Mesendoderm (in vitro differentiated cells): Measurements from ENCODE around the gene KLK4.
A peak's percentile ranks its signal among the peaks of the same experiment; 100 is the strongest.

Experiments
- DNase-seq: peaks from one replicate; pipeline ENCODE4 v3.0.0; 2013
- H2AK5ac ChIP-seq: 2 replicates; pipeline ENCODE4 v1.6.1; 2013; ENCODE audit warnings: low read length, inconsistent platforms
- H2BK120ac ChIP-seq: 2 replicates; pipeline ENCODE4 v1.6.1; 2013; ENCODE audit warnings: low read depth, mild to moderate bottlenecking, low read length, moderate library complexity, mixed read lengths
- H2BK15ac ChIP-seq: replicated peaks from 2 replicates; pipeline ENCODE4 v1.6.1; 2013; ENCODE audit warnings: low read depth, mild to moderate bottlenecking, moderate library complexity
- H2BK5ac ChIP-seq: 2 replicates; pipeline ENCODE4 v1.6.1; 2013; ENCODE audit warnings: low read length, inconsistent platforms
- H3K18ac ChIP-seq: 2 replicates; pipeline ENCODE4 v1.6.1; 2013; ENCODE audit warnings: mild to moderate bottlenecking, low read length, mixed read lengths
- H3K23ac ChIP-seq: one replicate; pipeline ENCODE4 v1.6.1; 2013; ENCODE audit warnings: low read length
- H3K27ac ChIP-seq: 2 replicates; pipeline ENCODE4 v1.5.1; 2013; ENCODE audit warnings: low read depth, mild to moderate bottlenecking, inconsistent platforms, low read length, moderate library complexity
- H3K27me3 ChIP-seq: 2 replicates; pipeline ENCODE4 v1.6.1; 2013; ENCODE audit warnings: low read length, control low read depth, mild to moderate bottlenecking, inconsistent platforms; ENCODE audit not compliant: insufficient read depth, poor library complexity
- H3K36me3 ChIP-seq: 2 replicates; pipeline ENCODE4 v1.6.1; 2013; ENCODE audit warnings: low read length, inconsistent platforms; ENCODE audit not compliant: control insufficient read depth, insufficient read depth
- H3K4ac ChIP-seq: one replicate; pipeline ENCODE4 v1.6.1; 2013; ENCODE audit warnings: low read depth, mild to moderate bottlenecking, low read length, moderate library complexity
- H3K4me1 ChIP-seq: 2 replicates; pipeline ENCODE4 v1.6.1; 2013; ENCODE audit warnings: low read depth, low read length, inconsistent platforms; ENCODE audit not compliant: control insufficient read depth
- H3K4me2 ChIP-seq: 2 replicates; pipeline ENCODE4 v1.6.1; 2013; ENCODE audit warnings: low read length
- H3K4me3 ChIP-seq: 2 replicates; pipeline ENCODE4 v1.5.1; 2013; ENCODE audit warnings: mild to moderate bottlenecking, low read length
- H3K56ac ChIP-seq: one replicate; pipeline ENCODE4 v1.6.1; 2013; ENCODE audit warnings: low read length
- H3K79me1 ChIP-seq: 2 replicates; pipeline ENCODE4 v1.6.1; 2013; ENCODE audit warnings: low read length, inconsistent platforms
- H3K79me2 ChIP-seq: 2 replicates; pipeline ENCODE4 v1.6.1; 2013; ENCODE audit warnings: mild to moderate bottlenecking, low read length; ENCODE audit not compliant: control insufficient read depth, insufficient read depth
- H3K9ac ChIP-seq: 2 replicates; pipeline ENCODE4 v1.6.1; 2013; ENCODE audit warnings: low read length, inconsistent platforms
- H4K5ac ChIP-seq: one replicate; pipeline ENCODE4 v1.6.1; 2013; ENCODE audit warnings: low read length
- H4K8ac ChIP-seq: one replicate; pipeline ENCODE4 v1.6.1; 2013; ENCODE audit warnings: low read depth, mild to moderate bottlenecking, control low read depth, low read length, moderate library complexity
- WGBS: extraction: QIAGEN DNeasy Blood & Tissue Kit; methylation state at CpG from one replicate; pipeline ENCODE4 v1.1.7; 2013; ENCODE audit warnings: low lambda C conversion rate, missing lambda C conversion rate; ENCODE audit not compliant: insufficient coverage; ENCODE audit errors: extremely low coverage; 5-methylcytosine and 5-hydroxymethylcytosine counted together

The KLK4 gene

DNA sequence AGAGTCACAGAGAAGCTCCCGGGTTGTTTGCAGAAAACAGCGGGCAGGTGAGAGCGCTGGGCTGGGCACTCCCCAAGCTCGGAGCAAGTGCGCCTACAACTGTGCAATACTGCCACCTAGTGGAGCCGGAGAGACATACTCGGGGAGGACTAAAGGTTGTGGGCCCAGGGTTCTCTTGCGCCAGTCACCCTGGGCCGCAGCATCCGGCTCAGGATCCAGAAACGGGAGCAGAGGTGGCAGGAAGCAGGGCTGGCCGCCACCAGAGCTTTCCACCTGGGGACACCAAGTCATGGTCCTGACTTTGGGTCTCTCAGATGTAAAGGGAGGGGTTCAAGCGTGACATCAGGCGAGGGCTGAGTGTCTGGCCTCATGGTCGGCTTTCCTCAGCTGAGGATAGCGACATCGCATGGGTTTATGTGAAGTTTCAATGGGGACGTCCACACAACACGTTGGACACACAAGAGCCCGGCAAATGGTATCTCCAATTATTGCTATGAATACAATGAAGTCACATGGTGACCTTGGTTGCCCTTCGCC, 11.2 kb upstream of the KLK4 start:
- Histone ChIP-seq H2BK120ac (no peak overlapping the region), H2BK5ac (no peak overlapping the region), H3K79me1 (no peaks in the 10 kb centered on the region), H3K27ac (no peak overlapping the region), H4K5ac (no peak overlapping the region), H2AK5ac (no peak overlapping the region), H3K4me1 (no peaks in the 10 kb centered on the region), H3K79me2 (no peaks in the 10 kb centered on the region), H3K36me3 (no peaks in the 10 kb centered on the region), H3K56ac (peak overlapping the region; percentile 70), H3K18ac (no peak overlapping the region), H3K9ac (peak overlapping the region; percentile 42), H3K27me3 (no peaks in the 10 kb centered on the region), H4K8ac (no peak overlapping the region), H3K4me3 (no peak overlapping the region), H2BK15ac (no peak overlapping the region), H3K23ac (no peak overlapping the region), H3K4me2 (no peak overlapping the region), H3K4ac (no peak overlapping the region)
- WGBS, result no CpG with 5 or more reads among the region's 21 CpGs
- peak; percentile 91 for DNase-seq

DNA sequence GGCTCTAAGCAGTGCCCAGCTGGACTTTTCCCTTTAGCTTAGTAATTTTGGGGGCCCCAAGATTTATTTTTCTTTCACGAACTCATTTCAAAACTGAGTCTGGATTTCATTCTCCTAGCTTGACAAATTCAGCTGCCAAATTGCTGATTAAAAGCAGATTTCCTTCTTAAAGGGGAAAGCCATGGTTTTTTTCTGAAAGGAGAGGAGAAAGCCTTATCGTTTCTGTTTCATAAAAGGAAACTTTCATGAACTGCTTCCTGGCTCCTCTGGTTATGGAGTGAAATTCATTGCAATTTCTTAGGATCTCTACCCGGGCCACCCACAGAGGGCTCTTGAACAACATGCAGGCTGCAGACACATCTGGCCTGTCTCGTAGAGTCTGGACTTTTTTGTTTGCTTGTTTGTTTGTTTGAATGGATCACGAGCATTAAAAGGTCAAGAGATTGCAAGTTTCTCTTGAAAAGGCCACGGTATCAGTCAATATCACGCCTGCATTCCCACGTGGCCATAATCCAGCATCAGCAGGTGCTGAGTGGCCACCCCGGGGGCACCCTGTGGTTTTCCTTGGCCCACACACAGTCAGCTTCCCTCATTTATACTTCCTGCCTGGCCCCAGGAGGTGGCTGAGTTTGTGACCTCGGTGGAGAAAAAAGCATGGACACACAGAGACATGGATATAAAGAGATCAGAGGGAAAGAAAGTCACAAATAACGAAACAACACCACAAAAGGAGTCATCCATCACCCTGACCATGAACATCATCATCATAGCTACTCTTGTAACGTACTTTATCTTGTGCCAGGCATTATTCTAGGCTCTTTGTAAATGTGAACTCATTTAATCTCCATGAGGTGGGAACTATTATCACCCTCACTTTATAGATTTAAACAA, 10.5 kb upstream of the KLK4 start:
- DNase-seq, result no peak
- Histone ChIP-seq H4K5ac (no peak overlapping the region), H2BK15ac (no peak overlapping the region), H3K23ac (no peak overlapping the region), H3K4ac (no peak overlapping the region), H3K27me3 (no peaks in the 10 kb centered on the region), H2BK5ac (no peak overlapping the region), H3K4me2 (no peak overlapping the region), H3K27ac (no peak overlapping the region), H3K79me2 (no peaks in the 10 kb centered on the region), H3K18ac (no peak overlapping the region), H3K4me3 (no peak overlapping the region), H3K9ac (no peak overlapping the region), H2AK5ac (no peak overlapping the region), H2BK120ac (no peak overlapping the region), H3K79me1 (no peaks in the 10 kb centered on the region), H4K8ac (no peak overlapping the region), H3K36me3 (no peaks in the 10 kb centered on the region), H3K56ac (no peak overlapping the region), H3K4me1 (no peaks in the 10 kb centered on the region)
- WGBS, result no CpG with 5 or more reads among the region's 12 CpGs

DNA sequence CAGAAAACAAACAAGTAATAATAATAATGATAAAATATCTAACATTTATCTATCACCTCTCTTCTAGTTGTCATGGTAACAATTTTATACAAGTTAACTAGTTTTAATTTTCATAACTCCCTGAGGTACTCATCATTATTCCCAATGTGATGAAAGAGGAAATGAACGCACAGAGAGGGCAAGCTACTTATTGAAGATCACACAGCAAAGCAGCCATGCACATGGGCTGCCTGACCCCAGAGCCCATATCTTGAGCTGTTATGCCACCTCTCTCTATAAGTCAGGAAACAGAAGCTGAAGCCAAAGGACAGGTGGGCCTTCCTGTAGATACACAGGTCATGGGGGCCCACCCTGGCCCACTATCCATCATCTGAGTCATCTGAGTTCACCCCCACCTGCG, 4.9 kb upstream of the KLK4 start:
- Histone ChIP-seq H3K79me2 (no peaks in the 10 kb centered on the region), H3K56ac (no peak overlapping the region), H3K79me1 (no peaks in the 10 kb centered on the region), H3K4ac (no peak overlapping the region), H4K5ac (no peak overlapping the region), H3K4me2 (no peak overlapping the region), H3K4me1 (no peaks in the 10 kb centered on the region), H3K9ac (no peak overlapping the region), H2BK15ac (no peak overlapping the region), H3K27me3 (peaks cover 13% of the 10 kb centered on the region), H3K23ac (no peak overlapping the region), H3K27ac (no peak overlapping the region), H2BK120ac (no peak overlapping the region), H3K18ac (no peak overlapping the region), H2AK5ac (no peak overlapping the region), H2BK5ac (no peak overlapping the region), H4K8ac (no peak overlapping the region), H3K4me3 (no peak overlapping the region), H3K36me3 (no peaks in the 10 kb centered on the region)
- no peak for DNase-seq
- WGBS, result no CpG with 5 or more reads among the region's 2 CpGs

DNA sequence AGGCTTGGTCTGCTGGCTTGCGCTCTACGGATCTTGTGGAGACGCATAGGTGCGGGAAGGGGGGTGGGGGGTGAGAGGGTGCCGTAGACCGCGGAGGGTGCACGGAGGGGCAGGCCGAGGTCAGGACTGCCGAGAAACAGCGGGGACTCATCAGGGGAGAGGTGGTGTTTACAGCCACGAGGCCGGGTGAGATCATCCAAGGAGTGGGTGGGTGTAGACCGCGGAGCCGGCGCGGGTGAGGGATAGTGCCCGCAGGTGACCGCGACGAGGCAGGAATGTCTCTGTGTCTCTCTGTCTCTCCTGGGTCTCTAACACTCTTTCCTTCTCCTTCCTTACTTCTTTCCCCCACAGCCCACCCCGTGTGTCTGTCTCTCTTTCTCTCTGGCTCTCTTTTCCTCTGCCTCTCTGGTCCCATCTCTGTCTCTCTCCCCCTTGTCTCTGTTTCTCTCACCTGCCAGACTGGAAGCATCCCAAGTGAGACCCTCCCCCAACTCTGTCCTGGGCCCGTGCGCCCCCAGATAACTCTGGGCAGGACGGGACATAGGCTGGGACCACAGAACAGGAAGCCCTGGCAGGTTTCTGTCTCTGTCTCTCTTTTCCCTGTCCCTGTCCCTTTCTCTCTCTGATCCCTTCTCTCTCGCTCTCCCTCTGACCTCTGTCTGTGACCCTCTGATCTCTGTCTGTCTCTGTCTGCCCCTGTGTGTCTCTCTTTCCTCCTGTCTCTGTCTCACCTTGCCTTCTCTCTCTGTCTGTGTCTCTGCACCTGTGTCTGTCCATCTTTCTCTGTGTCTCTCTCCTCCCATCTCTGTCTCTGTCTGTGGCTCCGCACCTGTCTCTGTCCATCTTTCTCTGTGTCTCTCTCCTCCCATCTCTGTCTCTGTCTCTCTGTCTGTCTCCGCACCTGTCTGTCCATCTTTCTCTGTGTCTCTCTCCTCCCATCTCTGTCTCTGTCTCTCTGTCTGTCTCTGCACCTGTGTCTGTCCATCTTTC, 1.8 kb upstream of the KLK4 start:
- DNase-seq, result no peak
- Histone ChIP-seq H4K5ac (no peak overlapping the region), H3K4me3 (no peak overlapping the region), H3K23ac (no peak overlapping the region), H3K4me2 (no peak overlapping the region), H3K4ac (no peak overlapping the region), H3K27me3 (peaks cover 17% of the 10 kb centered on the region), H3K36me3 (no peaks in the 10 kb centered on the region), H2BK5ac (no peak overlapping the region), H2BK120ac (no peak overlapping the region), H4K8ac (no peak overlapping the region), H3K79me1 (no peaks in the 10 kb centered on the region), H3K79me2 (no peaks in the 10 kb centered on the region), H3K56ac (no peak overlapping the region), H3K4me1 (no peaks in the 10 kb centered on the region), H3K18ac (no peak overlapping the region), H2AK5ac (no peak overlapping the region), H2BK15ac (no peak overlapping the region), H3K27ac (no peak overlapping the region), H3K9ac (no peak overlapping the region)
- WGBS, result no CpG with 5 or more reads among the region's 29 CpGs

DNA sequence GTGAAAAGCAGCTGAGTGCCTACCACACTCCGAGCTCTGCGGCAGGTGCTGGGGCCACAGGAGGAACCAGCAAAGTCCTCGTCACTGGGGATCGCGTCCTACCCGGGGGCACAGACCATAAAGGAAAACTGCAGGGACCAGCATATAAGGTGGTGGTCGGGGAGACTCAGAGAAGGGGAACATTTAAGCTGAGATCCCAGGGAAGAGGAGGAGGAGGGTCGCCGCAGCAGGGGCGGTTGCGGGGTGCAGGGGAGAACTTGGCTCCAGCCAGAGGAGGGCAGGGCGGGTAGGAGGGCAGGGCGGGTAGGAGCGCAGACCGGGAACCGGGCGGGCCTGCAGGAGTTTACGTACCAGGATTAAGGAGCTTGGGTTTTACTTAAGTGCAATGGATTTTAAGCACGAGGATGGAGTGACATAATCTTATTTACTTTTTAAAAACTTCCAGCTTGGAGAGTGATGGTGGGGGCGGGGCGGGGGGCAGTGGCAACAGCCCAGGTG, 956 bp upstream of the KLK4 start:
- Histone ChIP-seq H3K79me1 (no peaks in the 10 kb centered on the region), H3K4ac (no peak overlapping the region), H2AK5ac (no peak overlapping the region), H3K4me1 (no peaks in the 10 kb centered on the region), H3K4me3 (no peak overlapping the region), H3K36me3 (no peaks in the 10 kb centered on the region), H3K9ac (no peak overlapping the region), H2BK120ac (no peak overlapping the region), H3K79me2 (no peaks in the 10 kb centered on the region), H3K27me3 (peaks cover 17% of the 10 kb centered on the region), H3K23ac (no peak overlapping the region), H3K18ac (no peak overlapping the region), H3K27ac (no peak overlapping the region), H2BK15ac (no peak overlapping the region), H4K8ac (no peak overlapping the region), H3K56ac (no peak overlapping the region), H3K4me2 (no peak overlapping the region), H2BK5ac (no peak overlapping the region), H4K5ac (no peak overlapping the region)
- no peak for DNase-seq
- no CpG with 5 or more reads among the region's 21 CpGs for WGBS
